Measurements from ENCODE around the gene ZNF341. TPM values are rescaled to one million over a fixed set of nuclear protein-coding genes. Genes with fewer than 3 reads are reported as not detected.

The ZNF341 gene
- polyA plus RNA-seq, 1 donor (not counting 4 experiments of a cell fraction or from before 2014, with no cell fraction given) = 1.7 TPM

GRCh38 chr20:33693289-33693688, 38.5 kb upstream of the ZNF341 start:
- no peak overlapping the region for H3K9ac ChIP-seq (ENCODE audit: control insufficient read depth, extremely low read depth, insufficient read depth, low read length)
- H2AFZ ChIP-seq (ENCODE audit: control insufficient read depth, low read length) = no peak overlapping the region
- H3K9me1 ChIP-seq (ENCODE audit: control insufficient read depth, extremely low read depth, insufficient read depth, low read length) = no peaks in the 10 kb centered on the region
- TF ChIP-seq CTCF (optimal IDR thresholded peaks at IDR 0.05 in 1 of 3, IDR thresholded peaks at IDR 0.05 in 1 of 3, conservative IDR thresholded peaks at IDR 0.05 in 1 of 3; ENCODE audit: extremely low read depth in 1 of 3, insufficient read depth in 2 of 3, low read length in 3 of 3) (no peak), EZH2 (IDR thresholded peaks at IDR 0.05; ENCODE audit: low read length) (no peak)
- no peak overlapping the region for H3K4me3 ChIP-seq (ENCODE audit: control insufficient read depth in 2 of 3, extremely low read depth in 1 of 3, insufficient read depth in 2 of 3, low read depth in 1 of 3, low read length in 3 of 3)
- no peak for DNase-seq (ENCODE audit: low read depth, low spot score)
- H3K79me2 ChIP-seq (ENCODE audit: control insufficient read depth, insufficient read depth, low read length) = no peaks in the 10 kb centered on the region
- no peaks in the 10 kb centered on the region for H3K27me3 ChIP-seq (ENCODE audit: control insufficient read depth, extremely low read depth, insufficient read depth, low read length)
- no peaks in the 10 kb centered on the region for H3K4me1 ChIP-seq (ENCODE audit: control insufficient read depth, extremely low read depth, insufficient read depth, low read length)
- no peaks in the 10 kb centered on the region for H4K20me1 ChIP-seq (ENCODE audit: control insufficient read depth, extremely low read depth, insufficient read depth, low read length)
- no peak overlapping the region for H3K4me2 ChIP-seq (ENCODE audit: control insufficient read depth, extremely low read depth, insufficient read depth, low read depth, low read length)
- H3K27ac ChIP-seq (ENCODE audit: control insufficient read depth, insufficient read depth, low read length) = no peak overlapping the region
- dilution Hi-C loops (cut with MboI; ENCODE audit: extremely low pct_ligation_motif_present, low sequenced_read_pairs) = no loop called here
- no peaks in the 10 kb centered on the region for H3K36me3 ChIP-seq (ENCODE audit: control insufficient read depth in 2 of 2, extremely low read depth in 1 of 2, insufficient read depth in 2 of 2, low read length in 2 of 2)
- H3K9me3 ChIP-seq (ENCODE audit: control insufficient read depth, low read depth, low read length) = no peaks in the 10 kb centered on the region
- no peak for FAIRE-seq

- H3K4me3 ChIP-seq (ENCODE audit: control insufficient read depth in 2 of 3, extremely low read depth in 1 of 3, insufficient read depth in 2 of 3, low read depth in 1 of 3, low read length in 3 of 3) = no peak overlapping the region
- no peak overlapping the region for H3K9ac ChIP-seq (ENCODE audit: control insufficient read depth, extremely low read depth, insufficient read depth, low read length)
- dilution Hi-C loops (cut with MboI; ENCODE audit: extremely low pct_ligation_motif_present, low sequenced_read_pairs) = no loop called here
- no peak for DNase-seq (ENCODE audit: low read depth, low spot score)
- TF ChIP-seq CTCF (optimal IDR thresholded peaks at IDR 0.05 in 1 of 3, IDR thresholded peaks at IDR 0.05 in 1 of 3, conservative IDR thresholded peaks at IDR 0.05 in 1 of 3; ENCODE audit: extremely low read depth in 1 of 3, insufficient read depth in 2 of 3, low read length in 3 of 3) (no peak), EZH2 (IDR thresholded peaks at IDR 0.05; ENCODE audit: low read length) (no peak)
- H3K9me1 ChIP-seq (ENCODE audit: control insufficient read depth, extremely low read depth, insufficient read depth, low read length) = no peaks in the 10 kb centered on the region
- no peaks in the 10 kb centered on the region for H3K9me3 ChIP-seq (ENCODE audit: control insufficient read depth, low read depth, low read length)
- H2AFZ ChIP-seq (ENCODE audit: control insufficient read depth, low read length) = no peak overlapping the region
- no peak for FAIRE-seq
- no peak overlapping the region for H3K27ac ChIP-seq (ENCODE audit: control insufficient read depth, insufficient read depth, low read length)
- no peaks in the 10 kb centered on the region for H3K79me2 ChIP-seq (ENCODE audit: control insufficient read depth, insufficient read depth, low read length)
- H3K4me1 ChIP-seq (ENCODE audit: control insufficient read depth, extremely low read depth, insufficient read depth, low read length) = no peaks in the 10 kb centered on the region
- no peak overlapping the region for H3K4me2 ChIP-seq (ENCODE audit: control insufficient read depth, extremely low read depth, insufficient read depth, low read depth, low read length)
- H4K20me1 ChIP-seq (ENCODE audit: control insufficient read depth, extremely low read depth, insufficient read depth, low read length) = no peaks in the 10 kb centered on the region
- no peaks in the 10 kb centered on the region for H3K36me3 ChIP-seq (ENCODE audit: control insufficient read depth in 2 of 2, extremely low read depth in 1 of 2, insufficient read depth in 2 of 2, low read length in 2 of 2)
- no peaks in the 10 kb centered on the region for H3K27me3 ChIP-seq (ENCODE audit: control insufficient read depth, extremely low read depth, insufficient read depth, low read length)
These were observed 37.8 kb upstream of the ZNF341 start for GRCh38 chr20:33693741-33694638.

Data from keratinocyte (primary cell).